Choroid plexus epithelial cell (primary cell): Measurements from ENCODE around the gene SHOC2.

Experiments
- DNase-seq: peaks from one replicate; pipeline ENCODE4 v3.0.0-alpha.2; 2010; ENCODE audit warnings: low read depth
- H3K4me3 ChIP-seq: 2 replicates; pipeline ENCODE4 v1.5.1; 2011; ENCODE audit warnings: low read depth, mild to moderate bottlenecking, control low read depth, low read length, moderate library complexity
- TF ChIP-seq, protein P1 (sequence below): conservative IDR thresholded peaks from 2 replicates; pipeline ENCODE4 v1.5.1; 2011; ENCODE audit warnings: low read depth, mild to moderate bottlenecking, control low read depth, inconsistent platforms, low read length, moderate library complexity

Gene SHOC2

GRCh38 chr10:110916554-110917346, 2.7 kb upstream of the SHOC2 start:
- peak; percentile 90 for DNase-seq
- no peak overlapping the region for H3K4me3 ChIP-seq
- TF ChIP-seq, protein P1, sequence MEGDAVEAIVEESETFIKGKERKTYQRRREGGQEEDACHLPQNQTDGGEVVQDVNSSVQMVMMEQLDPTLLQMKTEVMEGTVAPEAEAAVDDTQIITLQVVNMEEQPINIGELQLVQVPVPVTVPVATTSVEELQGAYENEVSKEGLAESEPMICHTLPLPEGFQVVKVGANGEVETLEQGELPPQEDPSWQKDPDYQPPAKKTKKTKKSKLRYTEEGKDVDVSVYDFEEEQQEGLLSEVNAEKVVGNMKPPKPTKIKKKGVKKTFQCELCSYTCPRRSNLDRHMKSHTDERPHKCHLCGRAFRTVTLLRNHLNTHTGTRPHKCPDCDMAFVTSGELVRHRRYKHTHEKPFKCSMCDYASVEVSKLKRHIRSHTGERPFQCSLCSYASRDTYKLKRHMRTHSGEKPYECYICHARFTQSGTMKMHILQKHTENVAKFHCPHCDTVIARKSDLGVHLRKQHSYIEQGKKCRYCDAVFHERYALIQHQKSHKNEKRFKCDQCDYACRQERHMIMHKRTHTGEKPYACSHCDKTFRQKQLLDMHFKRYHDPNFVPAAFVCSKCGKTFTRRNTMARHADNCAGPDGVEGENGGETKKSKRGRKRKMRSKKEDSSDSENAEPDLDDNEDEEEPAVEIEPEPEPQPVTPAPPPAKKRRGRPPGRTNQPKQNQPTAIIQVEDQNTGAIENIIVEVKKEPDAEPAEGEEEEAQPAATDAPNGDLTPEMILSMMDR: no peak

GRCh38 chr10:110918269-110918642, 1.1 kb upstream of the SHOC2 start:
- H3K4me3 ChIP-seq: peak overlapping the region; percentile 83
- peak; percentile 98 for DNase-seq

GRCh38 chr10:110918643-110919348, 608 bp upstream of the SHOC2 start, which contains the start of gene BBIP1:
Gene BBIP1 (minus strand): TSS chr10:110919180. CDS start chr10:110918157, 1,023 bp downstream.
- DNase-seq: peak; percentile 100
- TF ChIP-seq, protein P1: peak; percentile 8
- H3K4me3 ChIP-seq: peak within 1 kb of the TSS; percentile 84

More at GRCh38 chr10:110918269-110918642, 1.1 kb upstream of the SHOC2 start:
- TF ChIP-seq, protein P1: peak; percentile 10

DNA sequence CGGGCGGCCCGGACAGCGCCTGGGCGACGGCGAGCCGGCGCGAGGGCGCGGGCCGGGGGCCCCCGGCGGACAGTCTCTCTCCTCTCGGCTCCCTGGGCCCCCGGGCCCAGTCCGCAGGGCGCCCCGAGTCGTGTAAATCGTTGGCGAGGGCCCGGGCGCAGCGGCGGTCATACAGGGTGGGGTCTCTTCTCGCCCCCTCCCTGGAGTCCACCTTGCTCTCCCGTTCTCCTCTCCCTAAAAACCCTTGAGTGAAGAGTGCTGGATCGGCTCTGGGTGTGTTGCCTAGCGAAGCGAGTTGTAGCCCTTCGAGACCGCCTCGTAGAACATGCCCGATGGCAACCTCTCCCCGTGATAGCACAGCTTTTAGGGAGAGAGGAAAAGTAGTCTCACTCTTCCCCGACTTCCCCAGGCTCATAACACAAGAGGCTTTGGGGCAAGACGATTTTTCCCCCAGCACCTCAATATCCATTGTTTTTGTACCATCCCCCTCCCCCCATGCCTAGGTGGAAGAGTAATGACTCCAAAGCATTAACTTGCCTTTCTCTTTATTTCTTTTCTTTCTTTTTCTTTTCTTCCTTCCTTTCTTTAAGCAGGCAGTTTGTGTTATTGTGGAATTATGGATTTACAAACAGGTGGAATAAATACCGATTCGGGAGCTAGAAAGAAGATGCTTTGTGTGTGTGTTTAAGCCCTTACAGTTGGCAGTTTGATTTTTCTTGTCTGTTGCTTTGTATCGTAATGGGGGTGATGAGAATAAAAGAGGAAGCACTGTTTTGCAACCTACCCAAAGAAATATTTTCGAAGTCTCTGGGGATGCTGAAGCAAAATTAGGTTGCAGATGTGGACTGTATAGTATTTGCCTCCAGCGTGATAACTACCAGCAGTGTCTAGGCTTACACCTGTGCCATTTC, 822 bp downstream of the SHOC2 start:
- TF ChIP-seq, protein P1: no peak
- DNase-seq: peak; percentile 60
- H3K4me3 ChIP-seq: peak overlapping the region; percentile 84

DNA sequence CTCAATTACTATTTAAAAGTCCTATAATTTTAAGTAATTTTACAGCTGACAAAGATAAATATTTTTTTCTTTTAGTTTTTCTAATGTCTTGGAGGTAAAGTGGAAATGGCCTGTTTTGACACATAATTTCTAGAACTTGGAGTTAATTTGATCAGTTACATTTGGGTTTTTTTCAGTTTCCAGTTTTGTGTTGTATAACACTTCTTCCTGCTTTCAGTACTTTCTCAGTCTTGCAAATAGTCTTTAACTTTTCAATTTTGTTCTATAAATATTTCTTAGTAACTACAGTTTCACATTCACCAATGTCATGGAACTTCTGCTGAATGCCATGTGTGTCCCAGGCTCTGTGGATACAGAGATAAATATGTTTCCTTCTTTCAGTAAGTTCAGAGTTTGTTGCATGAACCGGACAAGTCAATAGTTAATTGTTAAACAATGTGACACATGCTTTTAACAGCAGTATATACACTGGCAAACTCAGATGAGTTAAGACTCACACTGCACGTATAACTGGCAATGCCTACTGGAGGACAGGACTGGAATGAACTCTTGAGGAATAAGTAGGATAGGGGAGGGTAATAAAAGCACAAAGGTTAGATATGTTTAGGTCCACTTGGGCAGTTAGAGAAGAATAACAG, 4.6 kb downstream of the SHOC2 start:
- H3K4me3 ChIP-seq: no peak overlapping the region
- no peak for DNase-seq
- TF ChIP-seq, protein P1: no peak

- TF ChIP-seq, protein P1: no peak
- DNase-seq: no peak
- H3K4me3 ChIP-seq: no peak overlapping the region
These were observed 8.1 kb downstream of the SHOC2 start for GRCh38 chr10:110927461-110927860.
